ENCODE results near the gene MB.

- TF ChIP-seq CTCF (optimal IDR thresholded peaks at IDR 0.05 in 1 of 3, IDR thresholded peaks at IDR 0.05 in 1 of 3, conservative IDR thresholded peaks at IDR 0.05 in 1 of 3; ENCODE audit: extremely low read depth in 1 of 3, insufficient read depth in 2 of 3, low read length in 3 of 3) (no peak), EZH2 (IDR thresholded peaks at IDR 0.05; ENCODE audit: low read length) (no peak)
Measured at GRCh38 chr22:35590634-35591295, 26.4 kb downstream of the MB start.

All from keratinocyte (primary cell).